HEK293 (cell line): Measurements from ENCODE around the gene SFRP4.

Experiments
- CTCF ChIA-PET: fragments of 350-600 bp; formaldehyde crosslinking; extraction: SDS; loops from one replicate; lab custom pipeline; 2021; ENCODE audit warnings: antibody characterized with exemption; lab: Yijun Ruan, JAX
- POLR2A ChIA-PET: fragments of 300-600 bp; formaldehyde crosslinking; extraction: SDS; loops from one replicate; lab custom pipeline; 2020; ENCODE audit warnings: antibody characterized with exemption, inconsistent platforms; lab: Yijun Ruan, JAX
- H3K27ac ChIP-seq: fragments of 200-500 bp; sonication (Bioruptor generic); 2 replicates; pipeline ENCODE4 v1.5.1; 2014; ENCODE audit warnings: low read depth, low read length, control low read depth, inconsistent platforms; ENCODE audit errors: extremely low read depth
- H3K36me3 ChIP-seq, 2 experiments: fragments of 200-500 bp in 1 of 2; sonication (Bioruptor generic) in 1 of 2; 1 replicate in 1 of 2; 2 replicates in 1 of 2; pipeline ENCODE4 v1.5.1; 2014 to 2017; ENCODE audit warnings: inconsistent platforms in 2 of 2, low read length in 2 of 2; ENCODE audit not compliant: control insufficient read depth in 2 of 2, insufficient read depth in 1 of 2
- H3K4me1 ChIP-seq: fragments of 200-500 bp; sonication (Bioruptor generic); 2 replicates; pipeline ENCODE4 v1.5.1; 2014; ENCODE audit warnings: mild to moderate bottlenecking, low read length, inconsistent platforms; ENCODE audit not compliant: control insufficient read depth, insufficient read depth
- H3K4me3 ChIP-seq: 2 replicates; pipeline ENCODE4 v1.5.1; 2011; ENCODE audit warnings: low read depth, mild to moderate bottlenecking, control low read depth, low read length, moderate library complexity
- H3K9me3 ChIP-seq: fragments of 200-500 bp; sonication (Bioruptor generic); 2 replicates; pipeline ENCODE4 v1.5.1; 2014; ENCODE audit warnings: low read depth, low read length, inconsistent platforms; ENCODE audit not compliant: control insufficient read depth, insufficient read depth
- EGR2 ChIP-seq: fragments of 450-650 bp; formaldehyde crosslinking; IDR thresholded peaks from 2 replicates; pipeline ENCODE4 v1.5.1; 2016; ENCODE audit warnings: low read depth, missing biosample characterization, missing genetic modification characterization
- HIC1 ChIP-seq: fragments of 450-650 bp; formaldehyde crosslinking; IDR thresholded peaks from 2 replicates; pipeline ENCODE4 v1.5.1; 2016; ENCODE audit warnings: missing biosample characterization, missing genetic modification characterization
- INSM2 ChIP-seq: fragments of 450-650 bp; formaldehyde crosslinking; IDR thresholded peaks from 2 replicates; pipeline ENCODE4 v1.5.1; 2016; ENCODE audit warnings: missing biosample characterization, missing genetic modification characterization
- MYNN ChIP-seq: fragments of 450-650 bp; formaldehyde crosslinking; IDR thresholded peaks from 2 replicates; pipeline ENCODE4 v1.5.1; 2016; ENCODE audit warnings: missing biosample characterization, missing genetic modification characterization, borderline replicate concordance
- PRDM1 ChIP-seq: fragments of 450-650 bp; formaldehyde crosslinking; IDR thresholded peaks from 2 replicates; pipeline ENCODE4; 2016; ENCODE audit warnings: missing biosample characterization, missing genetic modification characterization
- REST ChIP-seq: fragments of 450-650 bp; formaldehyde crosslinking; IDR thresholded peaks from 2 replicates; pipeline ENCODE4 v1.5.1; 2016; ENCODE audit warnings: missing biosample characterization, missing genetic modification characterization
- SCRT2 ChIP-seq: fragments of 450-650 bp; formaldehyde crosslinking; IDR thresholded peaks from 2 replicates; pipeline ENCODE4 v1.5.1; 2016; ENCODE audit warnings: missing biosample characterization, missing genetic modification characterization
- TCF7L2 ChIP-seq: IDR thresholded peaks from 2 replicates; pipeline ENCODE4 v1.6.1; 2011; ENCODE audit warnings: low read depth, mild to moderate bottlenecking, inconsistent platforms, low read length, moderate library complexity, borderline replicate concordance
- ZNF121 ChIP-seq: fragments of 450-650 bp; formaldehyde crosslinking; IDR thresholded peaks from 2 replicates; pipeline ENCODE4 v1.5.1; 2016; ENCODE audit warnings: missing biosample characterization, missing genetic modification characterization
- ZNF132 ChIP-seq: fragments of 450-650 bp; formaldehyde crosslinking; IDR thresholded peaks from 2 replicates; pipeline ENCODE4 v1.5.1; 2017; ENCODE audit warnings: missing biosample characterization, missing genetic modification characterization, borderline replicate concordance
- ZNF155 ChIP-seq: fragments of 450-650 bp; formaldehyde crosslinking; IDR thresholded peaks from 2 replicates; pipeline ENCODE4 v1.5.1; 2016; ENCODE audit warnings: missing biosample characterization, missing genetic modification characterization
- ZNF169 ChIP-seq: fragments of 450-650 bp; formaldehyde crosslinking; IDR thresholded peaks from 2 replicates; pipeline ENCODE4 v1.5.1; 2016; ENCODE audit warnings: missing biosample characterization, missing genetic modification characterization
- ZNF202 ChIP-seq: fragments of 450-650 bp; formaldehyde crosslinking; IDR thresholded peaks from 2 replicates; pipeline ENCODE4 v1.5.1; 2016; ENCODE audit warnings: missing biosample characterization, missing genetic modification characterization, borderline replicate concordance
- ZNF211 ChIP-seq: fragments of 450-650 bp; formaldehyde crosslinking; IDR thresholded peaks from 2 replicates; pipeline ENCODE4 v1.5.1; 2016; ENCODE audit warnings: low read depth, missing biosample characterization, missing genetic modification characterization
- ZNF24 ChIP-seq: fragments of 450-650 bp; formaldehyde crosslinking; IDR thresholded peaks from 2 replicates; pipeline ENCODE4 v1.5.1; 2016; ENCODE audit warnings: missing biosample characterization, missing genetic modification characterization
- ZNF274 ChIP-seq, 2 experiments: fragments of 200-500 bp in 1 of 2; fragments of 450-650 bp in 1 of 2; sonication (Bioruptor generic) in 1 of 2; formaldehyde crosslinking in 1 of 2; IDR thresholded peaks; 2 replicates each; pipeline versions ENCODE4 v1.5.1 to v1.6.1; 2014 to 2016; ENCODE audit warnings: borderline replicate concordance in 1 of 2, inconsistent platforms in 1 of 2, low read length in 1 of 2, missing biosample characterization in 1 of 2, missing genetic modification characterization in 1 of 2
- ZNF341 ChIP-seq: fragments of 450-650 bp; formaldehyde crosslinking; IDR thresholded peaks from 2 replicates; pipeline ENCODE4; 2016; ENCODE audit warnings: low read depth, missing biosample characterization, missing genetic modification characterization
- ZNF354C ChIP-seq: fragments of 450-650 bp; formaldehyde crosslinking; IDR thresholded peaks from 2 replicates; pipeline ENCODE4 v1.5.1; 2016; ENCODE audit warnings: missing biosample characterization, missing genetic modification characterization, low read depth, borderline replicate concordance
- ZNF433 ChIP-seq: fragments of 450-650 bp; formaldehyde crosslinking; IDR thresholded peaks from 2 replicates; pipeline ENCODE4 v1.5.1; 2016; ENCODE audit warnings: missing biosample characterization, missing genetic modification characterization, low read depth
- ZNF580 ChIP-seq: fragments of 450-650 bp; formaldehyde crosslinking; IDR thresholded peaks from 2 replicates; pipeline ENCODE4 v1.5.1; 2016; ENCODE audit warnings: missing biosample characterization, missing genetic modification characterization
- ZNF654 ChIP-seq: fragments of 450-650 bp; formaldehyde crosslinking; IDR thresholded peaks from 2 replicates; pipeline ENCODE4 v1.5.1; 2016; ENCODE audit warnings: low read depth, missing biosample characterization, missing genetic modification characterization
- ZNF677 ChIP-seq: fragments of 450-650 bp; IDR thresholded peaks from 2 replicates; pipeline ENCODE4 v1.5.0; 2018; ENCODE audit warnings: missing biosample characterization, mild to moderate bottlenecking, missing genetic modification characterization, moderate library complexity
- ZNF704 ChIP-seq: fragments of 450-650 bp; formaldehyde crosslinking; IDR thresholded peaks from 2 replicates; pipeline ENCODE4 v1.5.1; 2016; ENCODE audit warnings: missing biosample characterization, missing genetic modification characterization
- ZNF785 ChIP-seq: fragments of 450-650 bp; formaldehyde crosslinking; IDR thresholded peaks from 2 replicates; pipeline ENCODE4 v1.5.1; 2016; ENCODE audit warnings: missing biosample characterization, missing genetic modification characterization

The SFRP4 gene

GRCh38 chr7:37899712-37900247 lies 16.8 kb downstream of the SFRP4 start:
- H3K9me3 ChIP-seq, result no peaks in the 10 kb centered on the region
- H3K27ac ChIP-seq, result no peak overlapping the region
- POLR2A ChIA-PET, result no interaction called here
- H3K36me3 ChIP-seq, result no peaks in the 10 kb centered on the region
- CTCF ChIA-PET, result interaction anchor here (0.9 to 3.0 kb wide), 6 partner anchors 8 to 441 kb away, joined by 3 to 8 read pairs (median 5); no protein-coding TSS in a partner anchor
- no peaks in the 10 kb centered on the region for H3K4me1 ChIP-seq
- no peak overlapping the region for H3K4me3 ChIP-seq
- no peak for TF ChIP-seq ZNF341
- no peak for TF ChIP-seq ZNF155 (tag by site-specific recombination)
- TF ChIP-seq EGR2 (tag by site-specific recombination), result no peak
- no peak for TF ChIP-seq ZNF785
- TF ChIP-seq ZNF580 (tag by site-specific recombination), result no peak
- TF ChIP-seq HIC1, result no peak
- no peak for TF ChIP-seq ZNF211 (tag by site-specific recombination)
- no peak for TF ChIP-seq ZNF24
- no peak for TF ChIP-seq ZNF121 (tag by site-specific recombination)
- TF ChIP-seq ZNF677 (tag by site-specific recombination), result no peak
- no peak for TF ChIP-seq SCRT2
- TF ChIP-seq ZNF354C, result no peak
- no peak for TF ChIP-seq REST (tag by site-specific recombination)

GRCh38 chr7:37894671-37895070 lies 21.9 kb downstream of the SFRP4 start:
- ChIA-PET CTCF (interaction anchor here (0.8 to 0.9 kb wide), 2 partner anchors 321 to 475 kb away, joined by 3 to 6 read pairs; no protein-coding TSS in a partner anchor), POLR2A (no interaction called here)
- H3K4me3 ChIP-seq, result no peak overlapping the region
- H3K4me1 ChIP-seq, result no peaks in the 10 kb centered on the region
- TF ChIP-seq PRDM1, result peak; percentile 92
- TF ChIP-seq ZNF132, result no peak
- H3K9me3 ChIP-seq, result no peaks in the 10 kb centered on the region
- no peak overlapping the region for H3K27ac ChIP-seq
- no peaks in the 10 kb centered on the region for H3K36me3 ChIP-seq

GRCh38 chr7:37893359-37893758 lies 23.3 kb downstream of the SFRP4 start:
- H3K4me1 ChIP-seq, result no peaks in the 10 kb centered on the region
- no peaks in the 10 kb centered on the region for H3K36me3 ChIP-seq
- H3K4me3 ChIP-seq, result no peak overlapping the region
- POLR2A ChIA-PET, result no interaction called here
- H3K9me3 ChIP-seq, result no peaks in the 10 kb centered on the region
- CTCF ChIA-PET, result interaction anchor here (0.6 kb wide), 2 partner anchors 9 to 127 kb away, joined by 3 read pairs; no protein-coding TSS in a partner anchor
- H3K27ac ChIP-seq, result no peak overlapping the region
- TF ChIP-seq INSM2 (tag by site-specific recombination) (no peak), ZNF202 (tag by site-specific recombination) (no peak), ZNF704 (tag by site-specific recombination) (no peak), ZNF169 (no peak), ZNF274 (IDR thresholded peaks at IDR 0.05; ENCODE audit: low read length) (no peak), ZNF274 (tag by site-specific recombination; IDR thresholded peaks at IDR 0.05; ENCODE audit: borderline replicate concordance) (no peak), MYNN (no peak), TCF7L2 (no peak), ZNF654 (tag by site-specific recombination) (no peak), ZNF433 (tag by site-specific recombination) (no peak), ZNF132 (no peak)
